ENCODE measurements around the gene LOXHD1. TPM values are rescaled to one million over a fixed set of nuclear protein-coding genes. Genes with fewer than 3 reads are reported as not detected.

LOXHD1 gene
- total and polyA plus RNA-seq, 2 of the 4 experiments (the other 2 are of a cell fraction): not detected

DNA sequence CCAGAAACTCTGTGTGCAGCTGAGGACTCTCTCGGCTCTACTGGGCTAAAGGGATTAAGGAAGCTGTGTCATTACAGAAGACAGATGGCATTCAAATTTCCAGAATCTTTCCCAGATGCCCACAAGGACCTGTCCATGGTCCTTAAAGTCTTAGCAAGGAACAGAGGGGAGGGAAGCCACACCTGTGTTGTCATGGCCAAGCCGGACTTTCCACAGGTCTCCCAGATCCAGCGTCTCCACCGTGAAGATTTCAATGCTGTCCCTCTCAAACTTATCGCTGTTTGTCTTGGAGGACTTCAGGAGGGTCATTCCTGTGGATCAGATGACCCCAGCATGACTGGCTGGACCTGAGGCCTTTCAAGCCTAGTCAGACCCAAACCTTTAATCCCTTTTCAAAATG is 114.5 kb downstream of the LOXHD1 start:
- H3K18ac ChIP-seq (ENCODE audit: low read depth, low read length): no peak overlapping the region
- POLR2A ChIA-PET (ENCODE audit: unreplicated experiment): no interaction called here
- H3K4me3 ChIP-seq (ENCODE audit: insufficient read depth, low read depth, low read length): no peak overlapping the region
- H2BK15ac ChIP-seq (ENCODE audit: low read depth, low read length): no peak overlapping the region
- H2AK5ac ChIP-seq (ENCODE audit: low read depth, low read length): no peak overlapping the region
- no peaks in the 10 kb centered on the region for H4K20me1 ChIP-seq (ENCODE audit: insufficient read depth, low read length)
- no peak overlapping the region for H2AFZ ChIP-seq (replicated peaks; ENCODE audit: low read length, poor library complexity)
- H3K9ac ChIP-seq (ENCODE audit: low read depth, low read length): no peak overlapping the region
- ATAC-seq (ENCODE audit: low read depth) (no peak), DNase-seq (no peak)
- no peak overlapping the region for H3K23ac ChIP-seq (ENCODE audit: low read depth, low read length)
- no CpG with 5 or more reads among the region's 5 CpGs for WGBS, 2 experiments (ENCODE audit: extremely low coverage in 2 of 2, insufficient read length in 1 of 2)
- intact Hi-C loops (cut with micrococcal nuclease) (no loop called here), dilution Hi-C loops (cut with HindIII; ENCODE audit: low sequenced_read_pairs, unreplicated experiment) (no loop called here), in situ Hi-C loops (cut with MboI; ENCODE audit: low sequenced_read_pairs) (no loop called here)
- no peaks in the 10 kb centered on the region for H3K36me3 ChIP-seq (ENCODE audit: control insufficient read depth, insufficient read depth, low read length)
- H3K27me3 ChIP-seq (ENCODE audit: control insufficient read depth, insufficient read depth, low read length): no peaks in the 10 kb centered on the region
- H4K5ac ChIP-seq (ENCODE audit: low read depth, low read length): no peak overlapping the region
- BruUV-seq (replicated peaks): no TSS peak
- no peak overlapping the region for H3K27ac ChIP-seq (ENCODE audit: insufficient read depth, low read length)
- H3K56ac ChIP-seq (ENCODE audit: extremely low read depth, insufficient read depth, low read length): no peak overlapping the region
- no peak overlapping the region for H2BK20ac ChIP-seq (ENCODE audit: low read depth, low read length)
- no peaks in the 10 kb centered on the region for H3K9me1 ChIP-seq (ENCODE audit: insufficient read depth, low read length)
- no peak overlapping the region for H4K91ac ChIP-seq (ENCODE audit: insufficient read depth, low read depth, low read length)
- no peak overlapping the region for H3K4me2 ChIP-seq (ENCODE audit: low read depth, low read length)
- H3K79me1 ChIP-seq (ENCODE audit: low read depth in 1 of 2, low read length in 2 of 2): no peaks in the 10 kb centered on the region
- no peak overlapping the region for H2BK5ac ChIP-seq (ENCODE audit: low read depth, low read length, poor library complexity, severe bottlenecking)
- H3K9me3 ChIP-seq (ENCODE audit: control insufficient read depth, insufficient read depth, low read length): no peaks in the 10 kb centered on the region
- H2BK120ac ChIP-seq (ENCODE audit: low read depth, low read length): no peak overlapping the region
- H3K4me1 ChIP-seq (ENCODE audit: control insufficient read depth, insufficient read depth, low read length): no peaks in the 10 kb centered on the region
- no peak overlapping the region for H2AK9ac ChIP-seq (replicated peaks; ENCODE audit: low read depth, low read length, poor library complexity)
- CTCF ChIA-PET: interaction anchor here (0.7 kb wide), 1 partner anchor 67 kb away, joined by 3 read pairs; no protein-coding TSS in a partner anchor
- H3K14ac ChIP-seq (replicated peaks; ENCODE audit: low read depth, low read length): no peak overlapping the region
- H3K4ac ChIP-seq (ENCODE audit: low read depth, low read length): no peak overlapping the region
- H4K8ac ChIP-seq (ENCODE audit: low read depth in 2 of 2, low read length in 2 of 2): no peak overlapping the region
- TF ChIP-seq RCOR1 (IDR thresholded peaks at IDR 0.05; ENCODE audit: insufficient replicate concordance, low read length): no peak
- no peak for TF ChIP-seq MAZ (IDR thresholded peaks at IDR 0.05; ENCODE audit: borderline replicate concordance, low read depth, low read length)
- TF ChIP-seq BHLHE40 (IDR thresholded peaks at IDR 0.05; ENCODE audit: low read depth, low read length): no peak
- TF ChIP-seq NFE2L2 (IDR thresholded peaks at IDR 0.05; ENCODE audit: low read depth, low read length): no peak
- no peak for TF ChIP-seq CHD1 (IDR thresholded peaks at IDR 0.05; ENCODE audit: low read depth, low read length)
- no peak for TF ChIP-seq CEBPB (IDR thresholded peaks at IDR 0.05; ENCODE audit: low read depth, low read length)
- TF ChIP-seq, protein P1, sequence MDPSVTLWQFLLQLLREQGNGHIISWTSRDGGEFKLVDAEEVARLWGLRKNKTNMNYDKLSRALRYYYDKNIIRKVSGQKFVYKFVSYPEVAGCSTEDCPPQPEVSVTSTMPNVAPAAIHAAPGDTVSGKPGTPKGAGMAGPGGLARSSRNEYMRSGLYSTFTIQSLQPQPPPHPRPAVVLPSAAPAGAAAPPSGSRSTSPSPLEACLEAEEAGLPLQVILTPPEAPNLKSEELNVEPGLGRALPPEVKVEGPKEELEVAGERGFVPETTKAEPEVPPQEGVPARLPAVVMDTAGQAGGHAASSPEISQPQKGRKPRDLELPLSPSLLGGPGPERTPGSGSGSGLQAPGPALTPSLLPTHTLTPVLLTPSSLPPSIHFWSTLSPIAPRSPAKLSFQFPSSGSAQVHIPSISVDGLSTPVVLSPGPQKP (IDR thresholded peaks at IDR 0.05; ENCODE audit: borderline replicate concordance, low read depth, low read length): no peak
- TF ChIP-seq, protein P2, sequence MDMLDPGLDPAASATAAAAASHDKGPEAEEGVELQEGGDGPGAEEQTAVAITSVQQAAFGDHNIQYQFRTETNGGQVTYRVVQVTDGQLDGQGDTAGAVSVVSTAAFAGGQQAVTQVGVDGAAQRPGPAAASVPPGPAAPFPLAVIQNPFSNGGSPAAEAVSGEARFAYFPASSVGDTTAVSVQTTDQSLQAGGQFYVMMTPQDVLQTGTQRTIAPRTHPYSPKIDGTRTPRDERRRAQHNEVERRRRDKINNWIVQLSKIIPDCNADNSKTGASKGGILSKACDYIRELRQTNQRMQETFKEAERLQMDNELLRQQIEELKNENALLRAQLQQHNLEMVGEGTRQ (IDR thresholded peaks at IDR 0.05; ENCODE audit: low read depth, low read length): no peak
- TF ChIP-seq RFX5 (IDR thresholded peaks at IDR 0.05; ENCODE audit: low read depth, low read length): no peak
- no peak for TF ChIP-seq RAD21 (IDR thresholded peaks at IDR 0.05; ENCODE audit: low read length)
- TF ChIP-seq SMC3 (IDR thresholded peaks at IDR 0.05; ENCODE audit: low read depth, low read length): no peak
- no peak for TF ChIP-seq FOS (IDR thresholded peaks at IDR 0.05; ENCODE audit: low read depth, low read length)
- no peak for TF ChIP-seq POLR2A (IDR thresholded peaks at IDR 0.05; ENCODE audit: low read depth, low read length)
- TF ChIP-seq, protein P3, sequence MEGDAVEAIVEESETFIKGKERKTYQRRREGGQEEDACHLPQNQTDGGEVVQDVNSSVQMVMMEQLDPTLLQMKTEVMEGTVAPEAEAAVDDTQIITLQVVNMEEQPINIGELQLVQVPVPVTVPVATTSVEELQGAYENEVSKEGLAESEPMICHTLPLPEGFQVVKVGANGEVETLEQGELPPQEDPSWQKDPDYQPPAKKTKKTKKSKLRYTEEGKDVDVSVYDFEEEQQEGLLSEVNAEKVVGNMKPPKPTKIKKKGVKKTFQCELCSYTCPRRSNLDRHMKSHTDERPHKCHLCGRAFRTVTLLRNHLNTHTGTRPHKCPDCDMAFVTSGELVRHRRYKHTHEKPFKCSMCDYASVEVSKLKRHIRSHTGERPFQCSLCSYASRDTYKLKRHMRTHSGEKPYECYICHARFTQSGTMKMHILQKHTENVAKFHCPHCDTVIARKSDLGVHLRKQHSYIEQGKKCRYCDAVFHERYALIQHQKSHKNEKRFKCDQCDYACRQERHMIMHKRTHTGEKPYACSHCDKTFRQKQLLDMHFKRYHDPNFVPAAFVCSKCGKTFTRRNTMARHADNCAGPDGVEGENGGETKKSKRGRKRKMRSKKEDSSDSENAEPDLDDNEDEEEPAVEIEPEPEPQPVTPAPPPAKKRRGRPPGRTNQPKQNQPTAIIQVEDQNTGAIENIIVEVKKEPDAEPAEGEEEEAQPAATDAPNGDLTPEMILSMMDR (conservative IDR thresholded peaks at IDR 0.05; ENCODE audit: low read depth, low read length): no peak
- TF ChIP-seq MAFK (IDR thresholded peaks at IDR 0.05; ENCODE audit: low read depth, low read length): no peak
- TF ChIP-seq MXI1 (IDR thresholded peaks at IDR 0.05; ENCODE audit: borderline replicate concordance, low read depth, low read length): no peak
